SJCRH30 (cell line): ENCODE measurements around the gene ENAM. TPM values are rescaled to one million over a fixed set of nuclear protein-coding genes. Genes with fewer than 3 reads are reported as not detected.
"Not testable (repeated sequence)": the region's sequence is repeated elsewhere in the genome, so short reads cannot be mapped to it uniquely, and the experiment has no call there.

Experiments
- DNase-seq, 2 experiments: peaks; one replicate each; pipeline ENCODE4 v3.0.0-alpha.2; 2015 to 2020
- H3K27ac ChIP-seq: fragments of 250-450 bp; sonication (Bioruptor Pico); 2 replicates; pipeline ENCODE4 v1.5.1; 2020; ENCODE audit warnings: mild to moderate bottlenecking, moderate library complexity
- H3K27me3 ChIP-seq: fragments of 250-450 bp; sonication (Bioruptor Pico); 2 replicates; pipeline ENCODE4 v1.5.1; 2020; ENCODE audit warnings: mild to moderate bottlenecking, moderate library complexity
- H3K36me3 ChIP-seq: fragments of 250-450 bp; sonication (Bioruptor Pico); 2 replicates; pipeline ENCODE4 v1.5.1; 2020; ENCODE audit warnings: mild to moderate bottlenecking, moderate library complexity
- H3K4me1 ChIP-seq: fragments of 250-450 bp; sonication (Bioruptor Pico); 2 replicates; pipeline ENCODE4 v1.5.1; 2020; ENCODE audit warnings: mild to moderate bottlenecking, moderate library complexity
- H3K4me3 ChIP-seq: fragments of 250-450 bp; sonication (Bioruptor Pico); 2 replicates; pipeline ENCODE4 v1.5.1; 2020; ENCODE audit warnings: mild to moderate bottlenecking, moderate library complexity
- H3K9me3 ChIP-seq: fragments of 250-450 bp; sonication (Bioruptor Pico); replicated peaks from 2 replicates; pipeline ENCODE4 v1.5.1; 2020; ENCODE audit warnings: mild to moderate bottlenecking, moderate library complexity
- total RNA-seq: library from RNA; depleted of rRNA; stranded (reverse); fragments of >200 nt; shearing (Covaris generic); gene quantifications from 2 replicates; pipeline ENCODE4 v1.2.3, GENCODE V29; 2014

ENAM gene
- total RNA-seq, 1 experiment from 2014 or later = not detected

GRCh38 chr4:70608324-70608723, 20.2 kb upstream of the ENAM start:
- no peaks in the 10 kb centered on the region for H3K36me3 ChIP-seq
- DNase-seq = no peak
- peaks cover 4% of the 10 kb centered on the region; the same call in 1 of the 2 replicates for H3K4me1 ChIP-seq
- H3K9me3 ChIP-seq = no peaks in the 10 kb centered on the region
- H3K27me3 ChIP-seq = peaks cover 4% of the 10 kb centered on the region
- no peak overlapping the region for H3K27ac ChIP-seq
- H3K4me3 ChIP-seq = no peak overlapping the region

DNA sequence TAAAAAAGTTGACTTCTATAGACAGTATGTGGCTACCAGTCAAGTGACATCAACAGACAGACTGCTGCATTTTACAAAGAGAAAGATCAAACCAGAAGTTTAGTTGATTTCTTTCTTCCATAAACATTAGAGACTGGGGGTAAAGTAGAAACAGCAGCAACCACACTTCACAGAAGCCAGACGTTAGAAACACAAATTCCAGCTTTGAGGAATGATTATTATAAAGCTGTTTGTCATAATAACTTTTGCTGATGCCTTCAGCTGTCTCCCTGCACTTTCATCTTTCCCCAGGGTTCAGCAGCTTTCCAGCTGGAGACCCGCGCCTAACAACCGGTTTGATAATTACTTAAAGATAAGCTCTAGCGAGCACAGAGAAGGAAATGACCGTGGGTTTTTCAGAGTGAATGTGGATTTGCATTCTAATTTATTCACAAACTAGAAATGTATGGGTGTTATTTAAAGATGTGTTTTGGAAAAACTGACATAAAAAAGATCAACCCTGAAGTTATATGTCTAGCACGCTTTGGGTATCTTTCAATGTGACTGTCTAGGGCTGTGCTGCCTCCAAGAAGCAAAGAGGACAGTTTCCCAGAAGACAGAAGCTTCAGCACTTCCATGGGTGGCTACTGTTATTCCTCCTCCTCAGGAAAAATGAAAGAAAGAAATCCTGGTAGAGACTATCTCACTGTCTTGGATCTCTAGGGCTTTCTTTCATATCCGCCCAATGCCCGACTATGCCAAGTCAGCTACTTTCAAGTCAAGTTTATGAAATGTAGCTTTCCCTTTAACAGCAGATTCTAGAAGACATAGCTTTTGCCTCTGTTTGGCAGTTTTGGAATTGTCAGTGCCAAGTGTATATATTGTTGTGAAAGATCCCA, 15.0 kb upstream of the ENAM start:
- H3K4me1 ChIP-seq = no peaks in the 10 kb centered on the region
- H3K27ac ChIP-seq = no peak overlapping the region
- no peaks in the 10 kb centered on the region for H3K36me3 ChIP-seq
- DNase-seq = no peak
- H3K9me3 ChIP-seq = no peaks in the 10 kb centered on the region
- peaks cover 10% of the 10 kb centered on the region; the same call in 1 of the 2 replicates for H3K27me3 ChIP-seq
- H3K4me3 ChIP-seq = no peak overlapping the region

DNA sequence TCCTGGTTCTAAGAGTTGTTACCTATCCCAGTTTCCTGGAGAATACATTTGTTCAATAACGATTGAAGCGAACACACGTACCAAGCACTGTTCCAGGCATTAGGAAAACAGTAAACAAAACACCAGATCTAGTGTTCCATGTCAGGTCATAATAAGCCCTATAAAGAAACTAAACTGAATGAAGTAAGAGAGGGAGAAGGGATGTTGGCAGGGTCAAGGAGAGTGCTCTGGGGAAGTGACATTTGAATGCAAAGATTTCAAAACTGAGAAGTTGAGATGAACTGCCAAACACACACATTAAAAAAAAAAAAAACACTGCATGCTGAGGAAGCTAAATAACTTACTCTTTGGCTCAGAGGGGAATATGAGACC, 14.4 kb upstream of the ENAM start:
- no peak for DNase-seq
- peaks cover 10% of the 10 kb centered on the region; the same call in 1 of the 2 replicates for H3K27me3 ChIP-seq
- H3K4me3 ChIP-seq = no peak overlapping the region

GRCh38 chr4:70619288-70619687, 9.3 kb upstream of the ENAM start:
- no peak overlapping the region for H3K4me3 ChIP-seq
- H3K9me3 ChIP-seq = no peaks in the 10 kb centered on the region
- H3K27ac ChIP-seq = no peak overlapping the region
- H3K27me3 ChIP-seq = 0 out of 2 replicates have a peak, but pooled peaks cover 7% of the 10 kb centered on the region
- no peaks in the 10 kb centered on the region for H3K36me3 ChIP-seq
- no peaks in the 10 kb centered on the region for H3K4me1 ChIP-seq
- no peak for DNase-seq

More for the DNA sequence above, 14.4 kb upstream of the ENAM start:
- Histone ChIP-seq H3K36me3 (no peaks in the 10 kb centered on the region), H3K27ac (no peak overlapping the region), H3K4me1 (no peaks in the 10 kb centered on the region), H3K9me3 (no peaks in the 10 kb centered on the region)

- Histone ChIP-seq H3K9me3 (no peaks in the 10 kb centered on the region), H3K4me1 (no peaks in the 10 kb centered on the region), H3K27ac (no peak overlapping the region), H3K4me3 (no peak overlapping the region), H3K36me3 (no peaks in the 10 kb centered on the region), H3K27me3 (0 out of 2 replicates have a peak, but pooled peaks cover 7% of the 10 kb centered on the region)
- DNase-seq = no peak
Measured at GRCh38 chr4:70619778-70620177, 8.8 kb upstream of the ENAM start.

- Histone ChIP-seq H3K27ac (no peak overlapping the region), H3K9me3 (no peaks in the 10 kb centered on the region), H3K4me3 (no peak overlapping the region), H3K36me3 (no peaks in the 10 kb centered on the region), H3K4me1 (no peaks in the 10 kb centered on the region), H3K27me3 (no peaks in the 10 kb centered on the region)
- no peak for DNase-seq
Measured at GRCh38 chr4:70623323-70623722, 5.2 kb upstream of the ENAM start.

- no peaks in the 10 kb centered on the region for H3K36me3 ChIP-seq
- no peak overlapping the region for H3K27ac ChIP-seq
- H3K4me1 ChIP-seq = no peaks in the 10 kb centered on the region
- no peak overlapping the region for H3K4me3 ChIP-seq
- H3K9me3 ChIP-seq = no peaks in the 10 kb centered on the region
- no peak for DNase-seq
- no peaks in the 10 kb centered on the region for H3K27me3 ChIP-seq
Measured at GRCh38 chr4:70624226-70624793, 4.2 kb upstream of the ENAM start.

DNA sequence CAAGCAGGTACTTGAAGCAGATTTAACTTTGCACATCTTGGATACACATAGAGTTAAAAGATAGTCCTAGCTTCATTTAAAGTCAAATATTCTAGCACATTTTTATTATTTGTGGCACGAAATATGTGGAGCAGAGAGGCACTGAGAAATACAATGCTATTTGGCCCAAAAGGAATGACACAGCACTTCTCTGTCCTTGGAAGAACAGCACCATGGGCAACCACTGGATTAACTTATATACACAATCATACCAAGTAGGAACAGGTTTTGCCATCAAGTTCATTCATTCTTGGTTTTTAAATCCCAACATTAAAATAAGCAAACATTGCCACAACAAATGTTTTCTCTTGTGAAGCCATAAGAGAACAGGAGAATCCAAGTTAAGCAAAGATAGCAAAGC, 924 bp upstream of the ENAM start:
- H3K36me3 ChIP-seq = no peaks in the 10 kb centered on the region
- no peak for DNase-seq
- no peaks in the 10 kb centered on the region for H3K27me3 ChIP-seq
- H3K4me3 ChIP-seq = no peak overlapping the region
- no peaks in the 10 kb centered on the region for H3K4me1 ChIP-seq
- H3K27ac ChIP-seq = no peak overlapping the region
- H3K9me3 ChIP-seq = no peaks in the 10 kb centered on the region

- Histone ChIP-seq H3K4me1 (no peaks in the 10 kb centered on the region), H3K27me3 (no peaks in the 10 kb centered on the region), H3K4me3 (no peak overlapping the region), H3K9me3 (no peaks in the 10 kb centered on the region), H3K27ac (no peak overlapping the region), H3K36me3 (no peaks in the 10 kb centered on the region)
- DNase-seq = no peak
Measured at GRCh38 chr4:70629469-70630090, 1.0 kb downstream of the ENAM start.

- H3K9me3 ChIP-seq = no peaks in the 10 kb centered on the region
- H3K27me3 ChIP-seq = no peaks in the 10 kb centered on the region
- no peaks in the 10 kb centered on the region for H3K4me1 ChIP-seq
- DNase-seq = no peak
- H3K36me3 ChIP-seq = no peaks in the 10 kb centered on the region
- H3K4me3 ChIP-seq = no peak overlapping the region
- H3K27ac ChIP-seq = no peak overlapping the region
Measured at GRCh38 chr4:70630162-70630561, 1.6 kb downstream of the ENAM start.

- Histone ChIP-seq H3K4me3 (no peak overlapping the region), H3K4me1 (no peaks in the 10 kb centered on the region), H3K27me3 (no peaks in the 10 kb centered on the region), H3K36me3 (no peaks in the 10 kb centered on the region), H3K27ac (no peak overlapping the region), H3K9me3 (no peaks in the 10 kb centered on the region)
- DNase-seq = no peak
Measured at GRCh38 chr4:70632028-70632427, 3.5 kb downstream of the ENAM start.

DNA sequence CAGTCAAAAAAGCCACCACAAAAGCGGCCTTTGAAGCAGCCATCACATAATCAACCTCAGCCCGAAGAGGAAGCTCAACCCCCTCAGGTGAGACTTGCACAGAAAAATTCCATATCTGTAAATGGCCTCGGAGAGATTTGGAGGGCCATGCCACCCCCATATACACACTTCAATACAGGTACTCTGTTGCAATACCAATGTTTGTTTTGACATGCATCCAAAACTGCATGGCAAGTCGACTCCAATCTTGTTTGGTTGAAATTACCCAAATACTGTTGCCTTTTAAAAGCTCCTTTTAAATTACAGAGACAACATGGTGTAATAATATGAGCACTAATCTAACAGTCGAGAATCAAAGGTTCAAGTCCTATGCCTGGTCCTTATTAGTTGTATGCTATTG, 5.9 kb downstream of the ENAM start:
- Histone ChIP-seq H3K36me3 (no peaks in the 10 kb centered on the region), H3K27ac (no peak overlapping the region), H3K4me1 (no peaks in the 10 kb centered on the region), H3K9me3 (no peaks in the 10 kb centered on the region), H3K27me3 (no peaks in the 10 kb centered on the region), H3K4me3 (no peak overlapping the region)
- DNase-seq = no peak

DNA sequence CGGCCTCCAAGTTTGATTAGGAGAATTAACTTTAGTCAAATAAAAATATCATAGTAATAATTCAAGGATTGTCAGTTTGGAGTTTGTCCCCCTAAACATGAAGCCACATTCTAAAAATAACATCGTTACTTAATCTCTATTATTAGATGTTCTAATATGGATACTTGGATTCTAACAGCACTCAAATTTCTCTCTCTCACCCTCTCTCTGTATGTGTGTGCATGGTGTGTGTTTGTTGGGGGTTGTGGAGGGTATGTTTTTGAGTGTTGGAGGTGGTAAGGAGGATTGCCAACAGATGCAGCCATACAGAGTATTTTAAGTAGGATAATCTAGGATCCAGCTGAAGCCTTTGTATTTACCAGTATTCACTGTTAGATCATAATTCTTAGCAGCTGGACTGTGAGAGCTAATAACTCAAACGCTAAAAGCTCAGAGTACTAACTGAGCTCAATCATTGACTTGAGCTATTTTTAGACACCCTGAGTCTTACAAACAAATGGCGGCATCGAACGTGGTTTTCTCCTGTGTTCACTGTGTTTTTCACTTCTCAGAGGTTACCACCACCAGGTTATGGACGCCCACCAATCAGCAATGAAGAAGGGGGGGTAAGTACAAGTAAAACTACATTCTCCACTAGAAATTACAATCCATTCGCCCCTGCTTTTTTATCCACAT, 8.8 kb downstream of the ENAM start:
- Histone ChIP-seq H3K27ac (no peak overlapping the region), H3K27me3 (no peaks in the 10 kb centered on the region), H3K4me3 (no peak overlapping the region), H3K36me3 (no peaks in the 10 kb centered on the region), H3K4me1 (no peaks in the 10 kb centered on the region), H3K9me3 (no peaks in the 10 kb centered on the region)
- no peak for DNase-seq

- DNase-seq = no peak
- no peaks in the 10 kb centered on the region for H3K27me3 ChIP-seq
- no peaks in the 10 kb centered on the region for H3K36me3 ChIP-seq
- no peaks in the 10 kb centered on the region for H3K4me1 ChIP-seq
- H3K4me3 ChIP-seq = no peak overlapping the region
- no peaks in the 10 kb centered on the region for H3K9me3 ChIP-seq
- no peak overlapping the region for H3K27ac ChIP-seq
Measured at GRCh38 chr4:70640192-70640591, 11.6 kb downstream of the ENAM start.

DNA sequence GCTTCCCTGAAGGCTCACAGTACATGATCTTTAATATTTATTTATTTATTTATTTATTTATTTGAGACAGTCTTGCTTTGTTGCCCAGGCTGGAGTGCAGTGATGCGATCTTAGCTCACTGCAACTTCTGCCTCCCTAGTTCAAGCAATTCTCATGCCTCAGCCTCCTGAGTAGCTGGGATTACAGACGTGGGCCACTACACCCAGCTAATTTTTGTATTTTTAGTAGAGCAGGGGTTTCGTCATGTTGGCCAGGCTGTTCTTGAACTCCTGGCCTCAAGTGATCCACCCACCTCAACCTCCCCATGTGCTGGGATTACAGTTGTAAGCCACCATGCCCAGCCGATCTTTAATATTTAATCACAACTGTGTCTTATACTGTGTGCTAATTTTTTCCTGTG, 22.2 kb downstream of the ENAM start:
- not testable (repeated sequence) for H3K9me3 ChIP-seq, H3K27me3 ChIP-seq, H3K4me1 ChIP-seq, H3K36me3 ChIP-seq, H3K4me3 ChIP-seq, H3K27ac ChIP-seq, DNase-seq
